Adrenal gland (tissue), 12 donors: ENCODE measurements around the gene TMEM255B. TPM values are rescaled to one million over a fixed set of nuclear protein-coding genes. Genes with fewer than 3 reads are reported as not detected.
"Not testable (repeated sequence)": the region's sequence is repeated elsewhere in the genome, so short reads cannot be mapped to it uniquely, and the experiment has no call there.

Source experiments
- DNase-seq, 7 donors: peaks; one replicate each; pipeline ENCODE4 v3.0.0-alpha.2; 2019 to 2020
- H3K27ac ChIP-seq, 5 donors: fragments of 200-600 bp; sonication (generic) in 4 of 5; 1 replicate in 3 of 5; 2 replicates in 2 of 5; pipeline versions ENCODE4 v1.5.1 to v1.8.0; 2016 to 2020; ENCODE audit warnings: mild to moderate bottlenecking in 1 of 5
- H3K27me3 ChIP-seq: fragments of 200-600 bp; 2 replicates; pipeline ENCODE4 v1.8.0; 2021
- H3K36me3 ChIP-seq, 2 donors: fragments of 200-600 bp; replicated peaks in 1 of 2; 1 replicate in 1 of 2; 2 replicates in 1 of 2; pipeline versions ENCODE4 v1.5.1 to v1.8.0; 2018 to 2022
- H3K4me1 ChIP-seq, 2 donors: fragments of 200-600 bp; replicated peaks in 1 of 2; 1 replicate in 1 of 2; 2 replicates in 1 of 2; pipeline versions ENCODE4 v1.5.1 to v1.8.0; 2018 to 2021
- H3K4me3 ChIP-seq, 4 donors: fragments of 200-600 bp; sonication (generic) in 3 of 4; one replicate each; pipeline ENCODE4 v1.5.1; 2016 to 2018
- H3K9me3 ChIP-seq, 3 donors: fragments of 200-600 bp; sonication (generic) in 1 of 3; replicated peaks in 1 of 3; 1 replicate in 2 of 3; 2 replicates in 1 of 3; pipeline versions ENCODE4 v1.5.1 to v1.8.0; 2016 to 2021
- POLR2A ChIP-seq, 2 donors: fragments of 450-650 bp; IDR thresholded peaks; one replicate each; pipeline ENCODE4 v1.6.1; 2017; ENCODE audit warnings: antibody characterized with exemption in 2 of 2, mild to moderate bottlenecking in 2 of 2, moderate library complexity in 1 of 2
- WGBS, 4 donors: extraction: QIAGEN DNeasy Blood & Tissue Kit in 2 of 4; methylation state at CpG; one replicate each; pipeline versions ENCODE4 v1.1.5 to v1.1.7; 2013 to 2017; 5-methylcytosine and 5-hydroxymethylcytosine counted together
- intact Hi-C, 2 donors: fragments of 100-400 bp; cut with DNase I; formaldehyde crosslinking; loops; one replicate each; pipeline versions ENCODE4 v1.14.1 to v1.15.0; 2022 to 2023
- polyA plus RNA-seq, 3 donors: library from polyadenylated mRNA; stranded (reverse); fragments of 200-250 nt in 2 of 3; fragments of 350-450 nt in 1 of 3; fragmentation: Illumina TruSeq in 1 of 3; extraction: RNeasy Lipid Tissue Mini Kit (QIAGEN cat#74804) in 1 of 3; gene quantifications; one replicate each; pipeline ENCODE4 v1.2.3, GENCODE V29; 2013 to 2014
- total RNA-seq, 9 donors: library from RNA; depleted of rRNA in 4 of 9; stranded (reverse); fragments of >200 nt in 4 of 9; fragments of 120-200 nt in 1 of 9; fragmentation: NEBNext Ultra II Directional in 1 of 9; extraction: Animal tissue kit (Norgen Biotek cat#: 25700) in 1 of 9; gene quantifications; one replicate each; pipeline versions ENCODE4 v1.1.0 to v1.2.4, GENCODE V29; 2013 to 2023
- TF ChIP-seq, protein P1 (sequence below), 6 experiments: fragments of 450-650 bp in 4 of 6; fragments of 200-600 bp in 2 of 6; sonication (generic) in 1 of 6; IDR thresholded peaks; 1 replicate in 5 of 6; 2 replicates in 1 of 6; pipeline versions ENCODE4 v1.5.1 to v1.8.0; 2016 to 2021; ENCODE audit warnings: antibody characterized with exemption in 6 of 6, mild to moderate bottlenecking in 2 of 6, moderate library complexity in 1 of 6
- donor health status: healthy with polysubstance abuse.
- donor health status: Bipolar disorder and iron deficiency.
- donor health status: DM: yes; HTN: yes; CAD: no.
- donor health status: DM: no; HTN: no; CAD: no.
- donor health status: DM: no; HTN: no; CAD: no.
- donor health status: DM: yes; HTN: yes; CAD: no.

Gene TMEM255B
- total and polyA plus RNA-seq, 12 donors = 1.3 to 60.1 (median 17.2) TPM

DNA sequence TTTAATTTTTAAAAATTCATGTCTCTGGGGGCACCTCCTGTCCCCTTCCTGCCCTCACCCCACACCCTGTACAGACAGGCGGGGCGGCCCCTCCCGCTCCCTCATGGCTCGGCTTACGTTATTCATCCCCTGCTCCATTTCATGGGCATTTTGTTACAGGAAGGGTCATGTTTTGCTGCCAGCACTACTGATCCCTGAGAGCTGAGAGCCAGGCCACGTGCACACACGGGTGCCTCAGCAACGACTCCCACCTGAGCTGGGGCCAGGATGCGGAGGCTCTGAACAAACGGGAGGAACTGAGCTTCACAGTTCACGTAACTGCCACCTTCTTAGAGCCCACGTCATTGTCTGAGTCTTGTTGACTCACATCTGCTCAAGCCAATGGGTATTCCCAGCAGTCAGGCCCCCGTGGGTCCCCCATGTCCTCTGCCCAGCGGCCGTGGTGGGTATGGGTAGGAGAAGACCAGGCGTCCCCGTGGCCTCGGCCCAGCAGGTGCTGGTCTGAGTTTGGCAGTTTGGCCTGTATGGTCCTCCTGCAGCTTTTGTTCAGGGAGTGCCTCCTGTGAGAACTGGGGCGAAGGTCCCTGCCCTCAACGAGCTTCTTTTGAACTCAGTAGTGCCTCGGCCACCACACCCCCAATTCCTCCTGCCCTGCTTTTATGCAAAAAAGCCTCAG is 16.4 kb upstream of the TMEM255B start:
- H3K9me3 ChIP-seq = no peaks in the 10 kb centered on the region
- no peaks in the 10 kb centered on the region for H3K36me3 ChIP-seq
- 71 to 81% (median 78%) methylated on average over 14 to 21 of the region's 21 CpGs for WGBS, 4 donors
- DNase-seq = no peak
- H3K27ac ChIP-seq = no peak overlapping the region
- H3K4me3 ChIP-seq = no peak overlapping the region
- no peaks in the 10 kb centered on the region for H3K27me3 ChIP-seq
- H3K4me1 ChIP-seq = no peaks in the 10 kb centered on the region
- TF ChIP-seq, protein P1, sequence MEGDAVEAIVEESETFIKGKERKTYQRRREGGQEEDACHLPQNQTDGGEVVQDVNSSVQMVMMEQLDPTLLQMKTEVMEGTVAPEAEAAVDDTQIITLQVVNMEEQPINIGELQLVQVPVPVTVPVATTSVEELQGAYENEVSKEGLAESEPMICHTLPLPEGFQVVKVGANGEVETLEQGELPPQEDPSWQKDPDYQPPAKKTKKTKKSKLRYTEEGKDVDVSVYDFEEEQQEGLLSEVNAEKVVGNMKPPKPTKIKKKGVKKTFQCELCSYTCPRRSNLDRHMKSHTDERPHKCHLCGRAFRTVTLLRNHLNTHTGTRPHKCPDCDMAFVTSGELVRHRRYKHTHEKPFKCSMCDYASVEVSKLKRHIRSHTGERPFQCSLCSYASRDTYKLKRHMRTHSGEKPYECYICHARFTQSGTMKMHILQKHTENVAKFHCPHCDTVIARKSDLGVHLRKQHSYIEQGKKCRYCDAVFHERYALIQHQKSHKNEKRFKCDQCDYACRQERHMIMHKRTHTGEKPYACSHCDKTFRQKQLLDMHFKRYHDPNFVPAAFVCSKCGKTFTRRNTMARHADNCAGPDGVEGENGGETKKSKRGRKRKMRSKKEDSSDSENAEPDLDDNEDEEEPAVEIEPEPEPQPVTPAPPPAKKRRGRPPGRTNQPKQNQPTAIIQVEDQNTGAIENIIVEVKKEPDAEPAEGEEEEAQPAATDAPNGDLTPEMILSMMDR (IDR thresholded peaks at IDR 0.05) = no peak
- no peak for TF ChIP-seq POLR2A (IDR thresholded peaks at IDR 0.05)
- intact Hi-C loops = no loop called here

DNA sequence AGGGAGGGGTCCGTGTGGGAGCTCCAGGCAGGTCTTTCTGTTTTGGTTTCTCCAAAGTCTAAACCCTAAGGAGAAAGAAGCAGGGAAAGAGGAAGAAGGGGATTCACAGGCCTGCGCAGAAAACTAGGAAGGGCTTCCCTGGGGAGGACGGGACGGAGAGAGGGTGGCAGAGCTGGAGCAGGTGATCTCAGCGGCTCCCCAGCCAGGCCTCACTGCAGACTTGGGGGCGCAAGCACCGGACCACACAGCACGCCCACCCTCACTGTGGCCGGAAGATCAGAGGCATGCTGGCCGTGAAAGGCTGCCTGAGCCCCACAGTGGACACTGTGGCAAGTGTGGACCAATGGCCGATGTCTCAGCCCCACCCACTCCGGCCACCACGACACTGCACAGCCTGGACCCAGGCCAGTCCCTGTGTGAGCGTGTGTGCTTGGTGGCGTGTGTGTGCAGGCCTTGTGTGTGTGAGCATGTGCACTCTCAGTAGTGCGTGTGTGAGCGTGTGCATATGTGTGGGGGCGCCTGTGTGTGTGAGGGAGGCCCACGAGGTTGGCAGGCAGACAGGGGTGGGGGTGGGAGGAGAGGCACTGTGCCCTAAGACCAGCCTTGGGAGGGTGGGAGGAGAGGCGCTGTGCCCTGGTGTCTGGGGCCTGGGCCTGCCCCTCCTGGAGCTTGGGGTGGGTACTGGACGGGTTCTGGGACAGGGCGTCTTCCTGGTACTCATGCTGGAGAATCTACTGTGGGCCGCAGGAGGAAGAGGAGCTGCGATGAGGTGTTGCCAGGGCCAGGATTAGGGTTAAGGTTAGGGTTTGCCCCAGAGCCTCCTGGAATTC is 15.4 kb upstream of the TMEM255B start:
- no peak overlapping the region for H3K27ac ChIP-seq
- intact Hi-C loops = no loop called here
- H3K27me3 ChIP-seq = no peaks in the 10 kb centered on the region
- no peaks in the 10 kb centered on the region for H3K4me1 ChIP-seq
- H3K9me3 ChIP-seq = no peaks in the 10 kb centered on the region
- TF ChIP-seq POLR2A (IDR thresholded peaks at IDR 0.05) = no peak
- TF ChIP-seq, protein P1 (IDR thresholded peaks at IDR 0.05) = no peak
- H3K36me3 ChIP-seq = no peaks in the 10 kb centered on the region
- no peak for DNase-seq
- no peak overlapping the region for H3K4me3 ChIP-seq
- WGBS, 4 donors = 82 to 88% (median 87%) methylated on average over 16 to 24 of the region's 24 CpGs

DNA sequence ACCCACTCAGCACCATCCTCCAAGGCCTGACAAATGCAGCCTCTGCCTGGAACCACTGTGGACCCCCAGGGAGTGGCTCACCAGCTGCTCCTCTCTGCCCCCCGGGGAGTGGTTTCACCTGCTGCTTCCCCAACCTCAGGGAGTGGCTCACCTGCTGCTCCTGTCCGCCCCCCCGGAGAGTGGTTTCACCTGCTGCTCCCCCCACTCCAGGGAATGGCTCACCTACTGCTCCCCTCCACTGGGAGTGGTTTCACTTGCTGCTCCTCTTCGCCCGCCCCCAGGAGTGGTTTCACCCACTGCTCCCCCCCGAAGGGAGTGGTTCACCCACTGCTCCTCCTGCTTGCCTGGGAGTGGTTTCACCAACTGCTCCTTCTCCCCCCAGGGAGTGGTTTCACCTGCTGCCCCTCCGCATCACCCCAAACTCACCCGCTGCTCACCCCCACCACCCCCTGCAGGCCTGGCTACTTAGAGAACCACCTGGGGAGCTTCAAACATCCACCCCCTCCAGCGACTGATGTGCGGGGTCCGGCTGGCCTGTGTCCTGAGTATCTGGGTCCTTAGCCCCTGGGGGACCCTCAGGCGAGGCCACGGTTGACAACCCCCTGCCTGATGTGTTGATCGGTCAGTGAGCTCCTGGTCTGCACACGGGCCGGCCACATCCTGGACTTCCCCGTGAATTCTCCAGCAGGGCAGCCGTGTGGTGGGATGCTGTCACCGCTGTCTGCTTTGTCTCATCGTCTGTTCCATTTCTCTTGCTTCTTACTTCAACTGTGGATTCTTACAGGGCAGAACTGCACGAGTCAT is 14.6 kb upstream of the TMEM255B start:
- H3K27ac ChIP-seq = no peak overlapping the region
- TF ChIP-seq POLR2A (IDR thresholded peaks at IDR 0.05) = no peak
- TF ChIP-seq, protein P1 (IDR thresholded peaks at IDR 0.05) = no peak
- H3K36me3 ChIP-seq = no peaks in the 10 kb centered on the region
- no peaks in the 10 kb centered on the region for H3K4me1 ChIP-seq
- DNase-seq = no peak
- no peaks in the 10 kb centered on the region for H3K9me3 ChIP-seq
- H3K4me3 ChIP-seq = no peak overlapping the region
- no peaks in the 10 kb centered on the region for H3K27me3 ChIP-seq
- intact Hi-C loops = no loop called here
- WGBS, 4 donors = 74 to 86% (median 83%) methylated on average over 12 to 21 of the region's 21 CpGs

DNA sequence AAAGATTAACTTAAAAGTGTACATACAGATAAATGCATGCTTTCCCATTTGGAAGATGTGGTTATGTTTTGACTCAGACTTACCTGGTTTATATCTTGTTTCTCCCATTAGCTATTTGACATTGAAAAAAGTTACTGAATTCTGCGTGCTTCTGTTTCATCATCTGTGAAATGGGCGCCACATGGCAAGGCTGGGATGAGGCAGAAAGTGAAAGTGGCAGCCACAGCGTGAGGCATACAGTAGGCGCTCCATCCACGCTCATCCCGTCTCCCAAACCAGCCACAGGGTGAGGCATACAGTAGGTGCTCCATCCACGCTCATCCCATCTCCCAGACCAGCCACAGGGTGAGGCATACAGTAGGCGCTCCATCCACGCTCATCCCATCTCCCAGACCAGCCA is 14.0 kb upstream of the TMEM255B start:
- no peaks in the 10 kb centered on the region for H3K27me3 ChIP-seq
- no peaks in the 10 kb centered on the region for H3K9me3 ChIP-seq
- no peaks in the 10 kb centered on the region for H3K4me1 ChIP-seq
- no peak overlapping the region for H3K27ac ChIP-seq
- TF ChIP-seq, protein P1 (IDR thresholded peaks at IDR 0.05) = no peak
- no peak for TF ChIP-seq POLR2A (IDR thresholded peaks at IDR 0.05)
- no peak overlapping the region for H3K4me3 ChIP-seq
- no peak for DNase-seq
- intact Hi-C loops = no loop called here
- H3K36me3 ChIP-seq = no peaks in the 10 kb centered on the region
- 86 to 88% (median 87%) methylated on average over 7 to 9 of the region's 9 CpGs for WGBS, 4 donors

DNA sequence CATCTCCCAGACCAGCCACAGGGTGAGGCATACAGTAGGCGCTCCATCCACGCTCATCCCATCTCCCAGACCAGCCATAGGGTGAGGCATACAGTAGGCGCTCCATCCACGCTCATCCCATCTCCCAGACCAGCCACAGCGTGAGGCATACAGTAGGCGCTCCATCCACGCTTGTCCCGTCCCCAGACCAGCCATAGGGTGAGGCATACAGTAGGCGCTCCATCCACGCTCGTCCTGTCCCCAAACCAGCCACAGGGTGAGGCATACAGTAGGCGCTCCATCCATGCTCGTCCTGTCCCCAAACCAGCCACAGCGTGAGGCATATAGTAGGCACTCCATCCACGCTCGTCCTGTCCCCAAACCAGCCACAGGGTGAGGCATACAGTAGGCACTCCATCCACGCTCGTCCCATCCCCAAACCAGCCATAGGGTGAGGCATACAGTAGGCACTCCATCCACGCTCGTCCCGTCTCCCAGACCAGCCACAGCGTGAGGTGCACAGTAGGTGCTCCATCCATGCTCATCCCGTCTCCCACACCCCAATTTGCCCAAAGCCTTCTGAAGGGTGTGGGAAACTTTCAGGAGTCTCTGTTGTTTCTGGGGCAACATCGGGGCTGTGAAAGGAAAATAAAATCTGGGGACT is 13.4 kb upstream of the TMEM255B start:
- intact Hi-C loops, H3K9me3 ChIP-seq, H3K4me1 ChIP-seq, DNase-seq, H3K36me3 ChIP-seq, H3K27ac ChIP-seq, H3K27me3 ChIP-seq, H3K4me3 ChIP-seq: not testable (repeated sequence)
- 88 to 92% (median 89%) methylated on average over 20 to 24 of the region's 24 CpGs for WGBS, 4 donors
